A549 (cell line): ENCODE measurements around the gene AP2A2. TPM values are rescaled to one million over a fixed set of nuclear protein-coding genes. Genes with fewer than 3 reads are reported as not detected.

Experiments
- ATAC-seq, 2 experiments: fragments of 200-7000 bp in 1 of 2; fragments of >200 bp in 1 of 2; cut with Nextera tagmentation in 1 of 2; cut with Tn5 transposase in 1 of 2; 3 replicates each; pipeline versions ENCODE4 v1.8.0 to v1.9.1; 2018 to 2020; ENCODE audit warnings: mild to moderate bottlenecking in 1 of 2, moderate library complexity in 1 of 2
- CTCF ChIA-PET: fragments of 300-600 bp; sonication (Branson Sonifier 250); formaldehyde crosslinking; extraction: SDS; loops from one replicate; lab custom pipeline; 2021; ENCODE audit warnings: antibody characterized with exemption, inconsistent platforms; lab: Yijun Ruan, JAX
- POLR2A ChIA-PET: fragments of 350-600 bp; formaldehyde crosslinking; extraction: SDS; loops from one replicate; lab custom pipeline; 2021; ENCODE audit warnings: antibody characterized with exemption, inconsistent platforms; lab: Yijun Ruan, JAX
- DNase-seq, 2 experiments: peaks; one replicate each; pipeline versions ENCODE4 v3.0.0 to v3.0.0-alpha.2; 2011 to 2016; ENCODE audit warnings: low read depth in 1 of 2, low spot score in 1 of 2
- FAIRE-seq: peaks from 2 replicates; lab custom pipeline; 2011; peaks lifted over from hg19 to GRCh38; lab: Jason Lieb, UNC
- H3K27ac ChIP-seq, 2 experiments: fragments of >200 bp; sonication (Bioruptor Twin); formaldehyde crosslinking; 3 replicates each; pipeline ENCODE4 v1.5.1; 2016 to 2017
- H3K4me1 ChIP-seq: fragments of >200 bp; sonication (Bioruptor Twin); formaldehyde crosslinking; 3 replicates; pipeline ENCODE4 v1.6.1; 2016
- H3K4me2 ChIP-seq: fragments of >200 bp; sonication (Bioruptor Twin); formaldehyde crosslinking; 3 replicates; pipeline ENCODE4 v1.6.1; 2016
- H3K4me3 ChIP-seq: fragments of >200 bp; sonication (Bioruptor Twin); formaldehyde crosslinking; 3 replicates; pipeline ENCODE4 v1.5.1; 2016
- H3K9me3 ChIP-seq: fragments of >200 bp; sonication (Bioruptor Twin); formaldehyde crosslinking; 3 replicates; pipeline ENCODE4 v1.6.1; 2016
- CBX8 ChIP-seq: fragments of 200-600 bp; sonication (generic); IDR thresholded peaks from 2 replicates; pipeline ENCODE4 v1.6.1; 2016
- CHD2 ChIP-seq: fragments of 150-350 bp; IDR thresholded peaks from 2 replicates; pipeline ENCODE4 v1.6.1; 2014; ENCODE audit warnings: low read length; ENCODE audit not compliant: partially characterized antibody
- CHD4 ChIP-seq: fragments of 200-600 bp; sonication (generic); IDR thresholded peaks from 2 replicates; pipeline ENCODE4 v1.6.1; 2016; ENCODE audit warnings: antibody characterized with exemption, mild to moderate bottlenecking, borderline replicate concordance
- EP300 ChIP-seq, 2 experiments: fragments of >200 bp; sonication (Bioruptor Twin); formaldehyde crosslinking; IDR thresholded peaks; 2 replicates in 1 of 2; 3 replicates in 1 of 2; pipeline ENCODE4 v1.6.1; 2016 to 2017
- FOXS1 ChIP-seq: fragments of 250-450 bp; sonication (Bioruptor Pico); IDR thresholded peaks from 2 replicates; pipeline ENCODE4 v1.5.0; 2020; ENCODE audit warnings: mild to moderate bottlenecking, moderate library complexity
- HDAC2 ChIP-seq: fragments of 200-600 bp; sonication (generic); IDR thresholded peaks from 2 replicates; pipeline ENCODE4 v1.6.1; 2016
- HEYL ChIP-seq: fragments of 250-450 bp; sonication (Bioruptor Pico); IDR thresholded peaks from 2 replicates; pipeline ENCODE4 v1.8.0; 2021; ENCODE audit warnings: mild to moderate bottlenecking, moderate library complexity
- HOXA7 ChIP-seq: fragments of 250-450 bp; sonication (Bioruptor Pico); IDR thresholded peaks from 2 replicates; pipeline ENCODE4 v1.5.0; 2020; ENCODE audit warnings: mild to moderate bottlenecking, moderate library complexity
- HOXB13 ChIP-seq: fragments of 250-450 bp; sonication (Bioruptor Pico); IDR thresholded peaks from 2 replicates; pipeline ENCODE4 v1.5.0; 2020; ENCODE audit warnings: low read depth, mild to moderate bottlenecking, moderate library complexity
- JUN ChIP-seq, 2 experiments: fragments of >200 bp; sonication (Bioruptor Twin); formaldehyde crosslinking; IDR thresholded peaks; 2 replicates in 1 of 2; 3 replicates in 1 of 2; pipeline ENCODE4 v1.6.1; 2016 to 2017
- JUNB ChIP-seq: fragments of >200 bp; sonication (Bioruptor Twin); formaldehyde crosslinking; IDR thresholded peaks from 2 replicates; pipeline ENCODE4 v1.6.1; 2016
- KDM1A ChIP-seq: fragments of 200-600 bp; sonication (generic); IDR thresholded peaks from 2 replicates; pipeline ENCODE4 v1.6.1; 2016; ENCODE audit warnings: low read depth, mild to moderate bottlenecking
- MAFK ChIP-seq: fragments of 450-650 bp; IDR thresholded peaks from 2 replicates; pipeline ENCODE4 v1.6.1; 2014; ENCODE audit not compliant: partially characterized antibody
- MAZ ChIP-seq: fragments of 150-350 bp; IDR thresholded peaks from 2 replicates; pipeline ENCODE4 v1.6.1; 2014; ENCODE audit warnings: antibody characterized with exemption, low read depth, low read length, borderline replicate concordance
- NFE2L2 ChIP-seq: fragments of 150-350 bp; conservative IDR thresholded peaks from 2 replicates; pipeline ENCODE4 v1.6.1; 2014; ENCODE audit warnings: low read length
- NR3C1 ChIP-seq: fragments of >200 bp; sonication (Bioruptor Twin); formaldehyde crosslinking; IDR thresholded peaks from 3 replicates; pipeline ENCODE4 v1.6.1; 2017
- PBX3 ChIP-seq: IDR thresholded peaks from 2 replicates; pipeline ENCODE4 v1.6.1; 2012
- POLR2AphosphoS2 ChIP-seq: conservative IDR thresholded peaks from 2 replicates; pipeline ENCODE4 v1.6.1; 2012; ENCODE audit warnings: low read length, improper control_type of control experiment, inconsistent platforms
- RARB ChIP-seq: fragments of 250-450 bp; sonication (Bioruptor Pico); IDR thresholded peaks from 2 replicates; pipeline ENCODE4 v1.8.0; 2021; ENCODE audit warnings: mild to moderate bottlenecking, moderate library complexity
- RNF2 ChIP-seq: fragments of 200-600 bp; sonication (generic); IDR thresholded peaks from 2 replicates; pipeline ENCODE4 v1.6.1; 2016; ENCODE audit warnings: low read depth, mild to moderate bottlenecking, antibody characterized with exemption, moderate library complexity, borderline replicate concordance
- SREBF2 ChIP-seq: fragments of 450-650 bp; IDR thresholded peaks from 2 replicates; pipeline ENCODE4 v1.6.1; 2014; ENCODE audit warnings: mild to moderate bottlenecking, moderate library complexity
- TFCP2L1 ChIP-seq: fragments of 250-450 bp; sonication (Bioruptor Pico); IDR thresholded peaks from 2 replicates; pipeline ENCODE4 v1.5.0; 2021; ENCODE audit warnings: mild to moderate bottlenecking
- TP53 ChIP-seq: fragments of 250-450 bp; sonication (Bioruptor Pico); IDR thresholded peaks from 2 replicates; pipeline ENCODE4 v1.5.0; 2021; ENCODE audit warnings: mild to moderate bottlenecking, moderate library complexity
- USF2 ChIP-seq: fragments of 450-650 bp; IDR thresholded peaks from 2 replicates; pipeline ENCODE4 v1.6.1; 2014; ENCODE audit warnings: antibody characterized with exemption
- ZFP36 ChIP-seq: fragments of 450-650 bp; IDR thresholded peaks from 2 replicates; pipeline ENCODE4 v1.6.1; 2014; ENCODE audit warnings: borderline replicate concordance; ENCODE audit not compliant: partially characterized antibody
- ZSCAN20 ChIP-seq: fragments of 250-450 bp; sonication (Bioruptor Pico); IDR thresholded peaks from 2 replicates; pipeline ENCODE4 v1.8.0; 2022; ENCODE audit warnings: mild to moderate bottlenecking, moderate library complexity
- WGBS: methylation state at CpG from one replicate; pipeline ENCODE4 v1.1.6; 2017; ENCODE audit errors: missing lambda C conversion rate; 5-methylcytosine and 5-hydroxymethylcytosine counted together
- polyA plus RNA-seq, 4 experiments: library from polyadenylated mRNA; depleted of rRNA in 3 of 4; stranded (reverse); fragments of >200 nt; fragmentation: RNase III in 1 of 4; extraction: RNeasy Plus Mini Kit Qiagen cat#74134 plus additional on column Dnase treatment in 1 of 4; gene quantifications; 2 replicates in 3 of 4; 3 replicates in 1 of 4; pipeline ENCODE4 v1.2.3, GENCODE V29; 2011 to 2017
- TF ChIP-seq, protein P1 (sequence below): fragments of 150-350 bp; IDR thresholded peaks from 2 replicates; pipeline ENCODE4 v1.6.1; 2014; ENCODE audit warnings: low read depth, mild to moderate bottlenecking, low read length
- TF ChIP-seq, protein P2 (sequence below): IDR thresholded peaks from 2 replicates; pipeline ENCODE4 v1.6.1; 2012

AP2A2 gene
- polyA plus RNA-seq, 2 of the 4 experiments (the other 2 are of a cell fraction): 39.4 to 60.4 TPM

DNA sequence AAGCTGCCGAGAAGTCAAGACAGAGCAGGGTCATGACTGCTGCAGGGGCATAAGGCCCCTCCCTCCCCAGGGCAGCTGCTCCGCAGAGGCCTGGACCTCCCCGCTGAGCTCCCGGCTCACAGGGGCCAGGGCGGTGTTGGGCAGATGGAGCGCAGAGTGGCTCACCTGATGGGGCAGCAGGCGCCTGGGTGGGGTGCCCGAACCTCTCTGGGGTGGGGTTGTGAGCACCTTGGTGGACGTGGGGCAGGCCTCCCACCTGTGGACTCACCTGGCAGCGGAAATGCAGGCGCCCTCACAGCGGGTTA, 87.9 kb downstream of the AP2A2 start:
- no peak for TF ChIP-seq HOXB13 (CRISPR knock-in tag)
- no peak for TF ChIP-seq CHD2
- TF ChIP-seq POLR2AphosphoS2: no peak
- no peak for TF ChIP-seq HOXA7 (CRISPR knock-in tag)
- no peak for TF ChIP-seq EP300 (IDR thresholded peaks at IDR 0.05)
- no peak for TF ChIP-seq HEYL
- no peak for TF ChIP-seq USF2
- no peak for TF ChIP-seq RNF2
- no peak for TF ChIP-seq TFCP2L1 (CRISPR knock-in tag)
- TF ChIP-seq FOXS1 (CRISPR knock-in tag): no peak
- TF ChIP-seq, protein P1, sequence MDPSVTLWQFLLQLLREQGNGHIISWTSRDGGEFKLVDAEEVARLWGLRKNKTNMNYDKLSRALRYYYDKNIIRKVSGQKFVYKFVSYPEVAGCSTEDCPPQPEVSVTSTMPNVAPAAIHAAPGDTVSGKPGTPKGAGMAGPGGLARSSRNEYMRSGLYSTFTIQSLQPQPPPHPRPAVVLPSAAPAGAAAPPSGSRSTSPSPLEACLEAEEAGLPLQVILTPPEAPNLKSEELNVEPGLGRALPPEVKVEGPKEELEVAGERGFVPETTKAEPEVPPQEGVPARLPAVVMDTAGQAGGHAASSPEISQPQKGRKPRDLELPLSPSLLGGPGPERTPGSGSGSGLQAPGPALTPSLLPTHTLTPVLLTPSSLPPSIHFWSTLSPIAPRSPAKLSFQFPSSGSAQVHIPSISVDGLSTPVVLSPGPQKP: no peak
- no peak for TF ChIP-seq MAFK
- TF ChIP-seq JUN (IDR thresholded peaks at IDR 0.05): no peak
- no peak for TF ChIP-seq ZFP36
- TF ChIP-seq RARB (CRISPR knock-in tag): no peak
- no peak for TF ChIP-seq SREBF2
- TF ChIP-seq CHD4: no peak
- no peak for TF ChIP-seq JUNB
- Histone ChIP-seq H3K9me3 (no peaks in the 10 kb centered on the region), H3K4me1 (no peaks in the 10 kb centered on the region), H3K4me3 (no peak overlapping the region), H3K4me2 (no peak overlapping the region), H3K27ac (no peak overlapping the region)
- WGBS: 83% methylated on average over 6 of the region's 12 CpGs
- FAIRE-seq (no peak), DNase-seq (no peak), ATAC-seq (no peak)
- ChIA-PET CTCF (interaction anchor here (1.7 to 2.1 kb wide), 2 partner anchors 32 to 88 kb away, joined by 5 read pairs; partner anchors contain the start of gene AP2A2), POLR2A (no interaction called here)

DNA sequence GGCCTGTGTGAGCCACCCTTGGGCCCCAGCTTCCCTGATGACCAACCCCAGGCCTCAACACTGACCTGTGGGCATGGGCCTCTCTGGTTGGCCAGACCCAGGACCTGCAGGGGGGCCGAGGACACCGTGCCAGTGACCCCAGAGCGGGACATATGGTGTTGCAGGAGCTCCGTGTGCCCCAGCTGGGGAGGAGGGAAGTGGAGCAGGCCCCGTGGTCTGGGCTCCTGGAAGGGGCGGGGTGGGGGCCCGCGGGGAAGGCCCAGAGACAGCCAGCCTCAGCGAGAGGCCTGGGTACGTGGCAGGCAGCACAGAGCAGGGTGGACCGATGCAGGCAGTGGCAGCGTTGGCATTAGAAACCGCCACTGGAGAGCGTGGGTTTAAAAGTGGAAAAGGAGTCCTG, 88.6 kb downstream of the AP2A2 start:
- CTCF ChIA-PET: interaction anchor here (1.4 to 2.1 kb wide), 3 partner anchors 33 to 120 kb away, joined by 4 to 5 read pairs (median 5); partner anchors contain the start of gene AP2A2
- no peak for ATAC-seq

GRCh38 chr11:1015064-1015463, 89.4 kb downstream of the AP2A2 start:
- no peaks in the 10 kb centered on the region for H3K9me3 ChIP-seq
- TF ChIP-seq NFE2L2 (no peak), MAZ (no peak), HDAC2 (no peak), ZSCAN20 (CRISPR knock-in tag) (no peak), NR3C1 (no peak), CBX8 (no peak), KDM1A (no peak), ZFP36 (no peak), TP53 (CRISPR knock-in tag) (no peak)
- TF ChIP-seq, protein P2, sequence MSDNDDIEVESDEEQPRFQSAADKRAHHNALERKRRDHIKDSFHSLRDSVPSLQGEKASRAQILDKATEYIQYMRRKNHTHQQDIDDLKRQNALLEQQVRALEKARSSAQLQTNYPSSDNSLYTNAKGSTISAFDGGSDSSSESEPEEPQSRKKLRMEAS: no peak
- no peak overlapping the region for H3K4me3 ChIP-seq
- POLR2A ChIA-PET: no interaction called here
- DNase-seq (no peak), ATAC-seq (no peak), FAIRE-seq (no peak)
- no peaks in the 10 kb centered on the region for H3K4me1 ChIP-seq
- H3K27ac ChIP-seq: no peak overlapping the region
- H3K4me2 ChIP-seq: no peak overlapping the region
- 97% methylated on average over 7 of the region's 7 CpGs for WGBS
- CTCF ChIA-PET: interaction anchor here (1.4 to 2.1 kb wide), 3 partner anchors 33 to 120 kb away, joined by 4 to 5 read pairs (median 5); partner anchors contain the start of gene AP2A2

More for the DNA sequence above, 88.6 kb downstream of the AP2A2 start:
- H3K9me3 ChIP-seq: no peaks in the 10 kb centered on the region
- 85% methylated on average over 13 of the region's 14 CpGs for whole genome bisulfite sequencing
- H3K4me2 ChIP-seq: no peak overlapping the region
- no peaks in the 10 kb centered on the region for H3K4me1 ChIP-seq
- FAIRE-seq (no peak), DNase-seq (no peak)
- no peak overlapping the region for H3K4me3 ChIP-seq
- POLR2A ChIA-PET: no interaction called here
- no peak overlapping the region for H3K27ac ChIP-seq
- TF ChIP-seq NFE2L2: no peak
- TF ChIP-seq PBX3: no peak
